GM19043 (cell line): ENCODE results near the gene GAPVD1.
"Not testable (repeated sequence)": the region's sequence is repeated elsewhere in the genome, so short reads cannot be mapped to it uniquely, and the experiment has no call there.

Source experiments
- ATAC-seq: cut with Tn5 transposase; IDR thresholded peaks from one replicate; pipeline ENCODE4 v1.9.1; 2021; ENCODE audit warnings: low read depth; ENCODE audit not compliant: unreplicated experiment

The GAPVD1 gene

DNA sequence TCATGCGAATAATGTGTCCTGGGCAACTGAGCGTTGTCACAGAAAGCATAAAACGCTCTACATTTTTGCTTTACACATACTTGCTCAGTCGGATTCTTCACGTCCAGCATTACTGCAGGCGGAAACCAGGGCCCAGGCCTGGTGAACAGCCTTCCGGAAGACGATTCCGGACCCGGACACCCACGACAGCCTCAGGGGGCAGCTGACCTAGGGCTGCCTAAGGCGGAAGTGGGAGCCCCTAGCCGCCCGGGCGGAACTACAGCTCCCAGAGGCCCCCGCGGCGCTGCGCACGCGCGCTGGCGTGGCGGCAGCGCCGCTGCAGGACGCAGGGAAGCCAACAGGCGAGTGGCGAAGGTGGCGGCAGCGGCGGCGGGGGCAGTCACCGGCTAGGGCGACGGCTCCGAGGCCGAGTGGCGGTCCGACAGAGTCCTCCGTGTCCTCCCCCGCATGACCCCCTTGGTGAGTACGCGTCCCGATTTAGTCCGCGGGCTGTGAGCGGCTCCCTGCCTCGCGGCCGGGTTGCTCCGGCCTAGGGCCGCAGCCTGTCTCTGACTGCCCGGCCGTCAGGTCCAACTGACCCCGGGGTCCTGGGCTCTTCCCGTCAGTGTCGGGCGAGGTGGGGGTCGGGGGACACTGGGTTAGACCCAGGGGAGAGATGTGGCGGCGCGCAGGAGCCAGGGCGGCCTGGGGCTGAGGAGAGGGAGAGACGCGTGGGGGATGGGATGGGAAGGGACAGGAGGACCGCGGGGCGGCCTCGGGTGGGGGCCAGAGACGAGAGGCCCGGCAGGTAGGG is at the start of gene GAPVD1:
Gene GAPVD1 (plus strand): TSS at position 326 of the 793 bp plus-strand sequence. CDS start 37,096 bp downstream, outside the sequence.
- ATAC-seq = peak; percentile 97

DNA sequence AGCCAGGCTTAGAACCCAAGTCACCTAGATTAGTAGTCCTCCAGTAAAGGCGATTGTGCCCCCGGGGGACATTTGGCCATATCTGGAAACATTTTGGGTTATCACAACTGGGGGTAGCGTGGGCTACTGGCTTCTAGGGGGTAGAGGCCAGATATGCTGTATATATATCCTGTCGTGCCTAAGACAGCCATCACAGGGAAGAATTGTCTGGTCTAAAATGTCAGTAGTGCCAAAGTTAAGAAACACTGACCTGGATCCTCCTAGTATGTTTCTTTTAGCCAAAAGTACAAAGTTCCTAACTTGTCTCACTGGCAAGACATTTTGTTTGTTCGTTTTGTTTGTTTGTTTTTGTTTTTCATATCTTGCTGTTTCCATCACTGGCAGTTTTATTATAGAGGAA is 47.4 kb upstream of the GAPVD1 start:
- no peak for ATAC-seq

GRCh38 chr9:125218621-125219020 is 43.0 kb upstream of the GAPVD1 start:
- ATAC-seq = no peak

DNA sequence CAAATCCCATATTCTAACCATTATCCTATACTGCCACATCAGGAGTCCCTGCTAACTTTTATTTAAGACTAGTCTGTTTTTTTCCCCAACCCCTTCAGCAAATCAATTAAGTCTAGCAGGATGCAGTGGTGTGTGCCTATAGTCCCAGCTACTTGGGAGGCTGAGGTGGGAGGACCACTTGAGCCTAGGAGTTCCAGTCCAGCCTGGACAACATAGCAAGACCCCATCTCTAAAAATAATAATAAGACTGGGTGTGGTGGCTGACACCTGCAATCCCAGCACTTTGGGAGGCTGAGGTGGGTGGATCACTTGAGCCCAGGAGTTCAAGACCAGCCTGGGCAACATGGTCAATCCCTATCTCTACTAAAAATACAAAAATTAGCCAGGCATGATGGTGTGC is 36.8 kb upstream of the GAPVD1 start:
- ATAC-seq = not testable (repeated sequence)

DNA sequence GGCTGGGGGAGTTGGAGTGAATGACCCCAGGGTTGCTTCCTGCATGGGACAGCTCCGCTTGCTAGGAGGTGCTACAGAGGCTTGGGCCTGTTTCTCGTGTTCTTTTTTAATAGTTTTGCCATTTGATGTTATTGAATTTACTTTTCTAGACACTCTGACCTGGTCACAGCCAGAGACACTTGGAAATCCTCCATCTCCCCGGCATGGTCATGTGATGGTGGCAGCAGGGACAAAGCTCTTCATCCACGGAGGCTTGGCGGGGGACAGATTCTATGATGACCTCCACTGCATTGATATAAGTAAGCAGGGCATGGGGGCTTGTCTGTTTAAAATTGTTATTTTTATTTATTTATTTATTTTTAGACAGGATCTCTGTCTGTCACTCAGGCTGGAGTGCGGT is 33.9 kb upstream of the GAPVD1 start:
- ATAC-seq = no peak

GRCh38 chr9:125233678-125234077 is 27.9 kb upstream of the GAPVD1 start:
- no peak for ATAC-seq

DNA sequence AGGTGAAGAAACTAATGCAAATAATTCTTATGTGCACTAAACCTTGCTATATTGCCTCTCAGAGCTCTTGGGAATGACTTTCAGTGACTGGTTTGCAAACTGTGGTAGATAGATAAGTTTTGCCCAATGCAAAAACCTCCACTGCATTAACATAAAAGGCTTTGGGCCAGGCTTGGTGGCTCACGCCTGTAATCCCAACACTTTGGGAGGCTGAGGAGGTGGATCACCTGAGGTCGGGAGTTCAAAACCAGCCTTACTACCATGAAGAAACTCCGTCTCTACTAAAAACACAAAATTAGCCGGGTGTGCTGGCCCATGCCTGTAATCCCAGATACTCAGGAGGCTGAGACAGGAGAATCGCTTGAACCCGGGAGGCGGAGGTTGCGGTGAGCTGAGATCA is 27.5 kb upstream of the GAPVD1 start:
- not testable (repeated sequence) for ATAC-seq

DNA sequence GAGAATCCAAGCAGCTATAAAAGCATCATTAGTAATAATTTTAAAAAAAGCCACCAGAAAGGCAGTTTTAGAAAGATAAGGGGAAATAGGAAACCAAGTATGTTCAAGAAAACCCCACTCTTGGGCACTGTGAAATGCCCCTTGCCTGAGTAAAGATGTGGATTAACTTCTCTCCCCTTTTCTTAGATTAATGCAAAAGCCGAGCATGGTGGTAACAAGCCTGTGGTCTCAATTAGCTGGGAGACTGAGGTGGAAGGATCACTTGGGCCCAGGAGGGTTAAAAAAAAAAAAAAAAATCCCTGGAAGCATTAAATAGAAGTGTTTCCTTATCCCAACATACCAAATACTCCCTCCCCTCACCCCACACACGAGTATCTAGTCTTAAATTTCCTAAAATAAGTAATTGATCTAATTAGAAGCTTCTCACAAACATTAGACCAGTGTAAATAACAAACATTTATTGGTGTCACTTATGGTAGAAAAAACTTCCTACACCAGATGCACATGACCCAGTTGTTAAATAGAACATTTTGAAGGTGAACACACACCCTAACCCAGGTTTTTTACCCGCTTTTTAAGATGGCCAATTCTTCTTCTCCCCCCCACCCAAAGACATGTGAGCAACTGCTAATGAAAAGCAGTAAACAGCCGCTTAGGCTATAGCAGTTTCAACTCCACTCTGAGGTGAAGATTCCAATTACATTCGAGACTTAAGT is 25.7 kb upstream of the GAPVD1 start:
- ATAC-seq = no peak

GRCh38 chr9:125236520-125237159 is 25.0 kb upstream of the GAPVD1 start:
- ATAC-seq = not testable (repeated sequence)

GRCh38 chr9:125238127-125238914 is 23.3 kb upstream of the GAPVD1 start:
- ATAC-seq = no peak

- no peak for ATAC-seq
Observed at GRCh38 chr9:125238915-125239446, 22.6 kb upstream of the GAPVD1 start.

DNA sequence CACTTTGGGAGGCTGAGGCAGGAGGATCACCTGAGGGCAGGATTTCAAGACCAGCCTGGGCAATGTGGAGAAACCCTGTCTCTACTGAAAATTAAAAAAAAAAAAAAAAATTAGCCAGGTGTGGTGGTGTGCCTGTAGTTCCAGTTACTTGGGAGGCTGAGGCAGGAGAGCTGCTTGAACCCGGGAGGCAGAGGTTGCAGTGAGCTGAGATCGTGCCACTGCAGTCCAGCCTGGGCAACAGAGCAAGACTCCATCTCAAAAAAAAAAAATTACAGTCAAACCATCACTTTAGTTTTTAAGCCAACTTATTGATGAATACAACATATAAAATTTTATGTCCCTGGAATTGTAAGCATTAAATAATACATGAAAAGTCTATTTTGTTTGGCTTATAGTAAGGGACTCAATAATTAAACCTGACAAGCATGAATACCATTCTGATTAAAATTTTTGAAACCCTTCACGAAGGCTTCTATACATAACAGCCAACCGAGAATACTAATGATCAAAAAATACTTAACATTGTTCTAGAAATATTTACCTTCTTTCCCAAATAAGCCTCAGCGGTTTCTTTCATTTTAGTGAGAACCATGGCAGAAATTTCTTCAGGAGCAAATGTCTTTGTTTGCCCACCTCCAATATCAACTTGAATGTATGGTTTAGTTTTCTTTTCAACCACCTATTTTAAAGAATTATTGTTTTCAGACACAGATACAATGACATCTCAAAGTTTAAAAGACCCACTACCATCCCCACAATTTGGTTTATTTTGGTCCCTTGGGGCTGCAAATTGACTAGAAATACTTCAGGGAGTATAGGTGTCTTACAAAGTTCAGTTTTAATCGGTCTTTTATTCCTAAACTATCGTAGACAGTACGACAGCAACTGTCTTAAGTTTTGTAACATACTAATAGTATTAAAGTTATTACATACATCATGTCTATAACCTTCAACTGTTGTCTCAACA is 21.7 kb upstream of the GAPVD1 start:
- no peak for ATAC-seq

DNA sequence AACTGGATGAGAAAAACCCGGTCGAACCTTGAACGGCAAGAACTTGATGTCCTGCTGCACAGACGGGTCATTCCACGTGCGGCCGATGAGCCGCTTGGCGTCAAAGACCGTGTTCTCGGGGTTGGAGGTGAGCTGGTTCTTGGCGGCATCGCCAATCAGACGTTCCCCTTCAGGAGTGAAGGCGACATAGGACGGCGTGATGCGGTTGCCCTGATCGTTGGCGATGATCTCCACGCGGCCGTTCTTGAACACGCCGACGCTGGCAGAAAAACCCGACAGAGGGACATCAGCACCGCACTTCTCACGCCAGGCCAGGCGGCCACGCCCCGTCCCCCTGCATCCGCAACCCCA is 21.0 kb upstream of the GAPVD1 start:
- ATAC-seq = no peak

- peak; percentile 94 for ATAC-seq
Observed at GRCh38 chr9:125241000-125241862, 20.4 kb upstream of the GAPVD1 start, which contains the start of gene HSPA5. Gene HSPA5 (minus strand): TSS chr9:125241343. CDS start chr9:125241126, 217 bp downstream.

- peak; percentile 10 for ATAC-seq
Observed at GRCh38 chr9:125241863-125242739, 19.5 kb upstream of the GAPVD1 start.

GRCh38 chr9:125243792-125244260 is 17.8 kb upstream of the GAPVD1 start:
- no peak for ATAC-seq

GRCh38 chr9:125246261-125246667 is 15.4 kb upstream of the GAPVD1 start:
- ATAC-seq = no peak
